Upper lobe of left lung (tissue), 6 donors: Measurements from ENCODE around the gene FHIT. TPM values are rescaled to one million over a fixed set of nuclear protein-coding genes. Genes with fewer than 3 reads are reported as not detected.

ENCODE experiments used
- ATAC-seq, 2 donors: fragments of 200-7000 bp; cut with Tn5 transposase; one replicate each; pipeline ENCODE4 v1.9.1; 2022; ENCODE audit warnings: mild to moderate bottlenecking in 2 of 2, moderate library complexity in 2 of 2; ENCODE audit not compliant: low FRiP score in 2 of 2
- DNase-seq, 2 donors: peaks; one replicate each; pipeline ENCODE4 v3.0.0-alpha.2; 2019 to 2020
- H3K27ac ChIP-seq, 4 donors: fragments of 200-600 bp; sonication (generic); one replicate each; pipeline ENCODE4 v1.5.1; 2016 to 2019
- H3K27me3 ChIP-seq, 4 donors: fragments of 200-600 bp; sonication (generic); one replicate each; pipeline ENCODE4 v1.5.1; 2017 to 2019
- H3K36me3 ChIP-seq, 4 donors: fragments of 200-600 bp; sonication (generic); one replicate each; pipeline ENCODE4 v1.5.1; 2016 to 2019
- H3K4me1 ChIP-seq, 4 donors: fragments of 200-600 bp; sonication (generic); one replicate each; pipeline ENCODE4 v1.5.1; 2018 to 2019
- H3K4me3 ChIP-seq, 4 donors: fragments of 200-600 bp; sonication (generic); one replicate each; pipeline ENCODE4 v1.5.1; 2017 to 2019; ENCODE audit warnings: mild to moderate bottlenecking in 2 of 4, moderate library complexity in 1 of 4
- H3K9me3 ChIP-seq, 4 donors: fragments of 200-600 bp; sonication (generic); one replicate each; pipeline ENCODE4 v1.5.1; 2018 to 2019
- CTCF ChIP-seq, 6 experiments: fragments of 450-650 bp in 4 of 6; fragments of 200-600 bp in 2 of 6; sonication (generic) in 2 of 6; IDR thresholded peaks; one replicate each; pipeline ENCODE4 v1.5.1; 2016 to 2019; ENCODE audit warnings: antibody characterized with exemption in 6 of 6
- EP300 ChIP-seq, 4 donors: sonication (generic); formaldehyde crosslinking; IDR thresholded peaks; one replicate each; pipeline ENCODE4 v1.5.1; 2017; ENCODE audit warnings: antibody characterized with exemption in 4 of 4, control low read depth in 2 of 4
- POLR2A ChIP-seq, 4 donors: fragments of 450-650 bp; IDR thresholded peaks; one replicate each; pipeline ENCODE4 v1.5.1; 2016 to 2017; ENCODE audit warnings: antibody characterized with exemption in 4 of 4, mild to moderate bottlenecking in 2 of 4
- POLR2AphosphoS5 ChIP-seq, 2 donors: sonication (generic); formaldehyde crosslinking; IDR thresholded peaks; one replicate each; pipeline ENCODE4 v1.5.1; 2017; ENCODE audit warnings: antibody characterized with exemption in 2 of 2
- WGBS, 2 donors: methylation state at CpG; one replicate each; pipeline ENCODE4 v1.1.5; 2017 to 2018; 5-methylcytosine and 5-hydroxymethylcytosine counted together
- total RNA-seq, 6 donors: library from RNA; depleted of rRNA in 4 of 6; stranded (reverse); fragments of >200 nt in 4 of 6; gene quantifications; one replicate each; pipeline versions ENCODE4 v1.1.0 to v1.2.1, GENCODE V29; 2016 to 2021
- donor health status: DM: no; HTN: no; CAD: no; lungs with moderate emphysema.
- donor health status: DM: no; HTN: yes; CAD: no; lungs with severe emphysema.

Gene FHIT
- total RNA-seq, 6 donors from 2014 or later, result 6.8 to 56.6 (median 11.1) TPM

DNA sequence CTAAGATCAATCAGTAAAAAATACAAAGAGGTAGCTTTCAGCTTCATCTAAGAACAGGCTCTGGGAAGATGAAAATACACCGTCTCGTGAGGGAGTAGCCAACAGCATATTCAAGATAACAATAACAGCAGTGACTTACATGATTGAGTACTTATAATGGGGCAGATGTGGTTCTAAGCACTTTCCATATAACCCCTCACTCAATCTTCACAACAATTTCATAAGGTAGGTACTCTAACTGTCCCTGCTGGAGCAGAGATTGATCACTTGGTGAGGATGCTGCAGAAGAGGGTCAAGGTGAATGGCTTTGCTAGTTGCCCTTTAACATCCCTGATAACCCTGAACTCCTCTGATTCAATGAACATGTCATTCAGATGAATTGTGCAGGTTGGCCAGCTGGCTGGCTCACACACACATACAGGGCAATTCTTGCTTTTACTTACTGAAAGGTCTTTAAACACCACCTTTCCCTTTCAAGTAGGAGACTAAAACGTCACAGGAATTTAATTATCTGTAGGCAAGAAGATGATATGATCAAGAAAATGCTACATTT, 1217.3 kb downstream of the FHIT start:
- 59 to 75% methylated on average over 3 of the region's 3 CpGs for WGBS, 2 donors

DNA sequence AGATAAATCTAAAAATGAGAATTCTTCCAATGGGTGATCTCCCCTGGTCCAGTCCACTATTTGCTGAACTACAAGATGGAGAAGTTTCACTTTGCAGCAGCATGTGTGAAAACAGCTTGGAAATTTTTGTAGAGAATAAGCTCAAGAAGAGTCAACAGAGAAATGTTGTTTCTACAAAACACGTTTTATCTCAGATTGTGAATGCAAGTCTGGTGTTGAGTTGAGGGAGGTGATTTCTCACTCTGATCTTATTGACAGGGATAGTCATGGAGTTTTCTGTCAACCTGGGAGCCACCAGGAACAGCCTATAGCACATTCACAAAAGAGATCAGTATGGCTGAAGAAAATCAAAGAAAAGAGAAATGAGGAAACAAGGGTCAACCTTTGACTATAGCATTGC, 1220.3 kb downstream of the FHIT start:
- H3K27ac ChIP-seq, result no peak overlapping the region
- no peak for DNase-seq
- TF ChIP-seq POLR2AphosphoS5 (IDR thresholded peaks at IDR 0.05) (no peak), CTCF (IDR thresholded peaks at IDR 0.05) (no peak), EP300 (IDR thresholded peaks at IDR 0.05) (no peak), POLR2A (IDR thresholded peaks at IDR 0.05) (no peak)
- no peaks in the 10 kb centered on the region for H3K9me3 ChIP-seq
- no peaks in the 10 kb centered on the region for H3K4me1 ChIP-seq
- H3K27me3 ChIP-seq, result no peaks in the 10 kb centered on the region
- ATAC-seq, result no peak
- WGBS, 2 donors, result 77 to 89% methylated on average over 1 of the region's 1 CpG
- H3K36me3 ChIP-seq, result no peaks in the 10 kb centered on the region
- no peak overlapping the region for H3K4me3 ChIP-seq

More for the DNA sequence above, 1217.3 kb downstream of the FHIT start:
- ATAC-seq, result no peak
- no peaks in the 10 kb centered on the region for H3K27me3 ChIP-seq
- no peak overlapping the region for H3K4me3 ChIP-seq
- no peaks in the 10 kb centered on the region for H3K4me1 ChIP-seq
- H3K36me3 ChIP-seq, result no peaks in the 10 kb centered on the region
- H3K9me3 ChIP-seq, result no peaks in the 10 kb centered on the region
- DNase-seq, result no peak
- no peak for TF ChIP-seq POLR2A (IDR thresholded peaks at IDR 0.05)
- TF ChIP-seq POLR2AphosphoS5 (IDR thresholded peaks at IDR 0.05), result no peak
- TF ChIP-seq CTCF (IDR thresholded peaks at IDR 0.05), result no peak
- no peak for TF ChIP-seq EP300 (IDR thresholded peaks at IDR 0.05)
- H3K27ac ChIP-seq, result no peak overlapping the region

GRCh38 chr3:60028233-60028632, 1223.0 kb downstream of the FHIT start:
- no peaks in the 10 kb centered on the region for H3K9me3 ChIP-seq
- H3K27ac ChIP-seq, result no peak overlapping the region
- DNase-seq (no peak), ATAC-seq (no peak)
- H3K36me3 ChIP-seq, result no peaks in the 10 kb centered on the region
- 67 to 69% methylated on average over 2 of the region's 2 CpGs for WGBS, 2 donors
- H3K4me1 ChIP-seq, result no peaks in the 10 kb centered on the region
- H3K4me3 ChIP-seq, result no peak overlapping the region
- TF ChIP-seq EP300 (IDR thresholded peaks at IDR 0.05) (no peak), CTCF (IDR thresholded peaks at IDR 0.05) (no peak), POLR2AphosphoS5 (IDR thresholded peaks at IDR 0.05) (no peak), POLR2A (IDR thresholded peaks at IDR 0.05) (no peak)
- H3K27me3 ChIP-seq, result no peaks in the 10 kb centered on the region

DNA sequence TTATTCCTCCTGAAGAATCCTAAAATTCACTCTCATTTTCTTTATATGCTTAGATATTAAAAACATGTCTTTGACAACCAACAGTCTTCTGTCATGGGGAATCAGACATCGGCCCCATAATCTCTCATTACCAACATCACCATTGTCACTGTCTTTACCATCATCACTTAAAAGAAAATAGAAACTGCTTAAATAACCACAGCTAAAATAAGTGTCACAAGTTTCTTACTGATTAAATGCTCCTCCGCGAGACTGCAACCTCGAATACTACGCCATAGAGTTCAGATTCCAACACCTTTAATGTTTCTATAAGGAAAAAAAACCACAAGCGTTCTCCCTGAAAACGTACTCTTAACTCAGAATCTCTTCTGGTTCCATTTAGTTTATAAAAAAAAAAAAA, 1223.9 kb downstream of the FHIT start:
- WGBS, 2 donors, result 88 to 96% methylated on average over 7 of the region's 7 CpGs
- ATAC-seq (no peak), DNase-seq (no peak)
- H3K27ac ChIP-seq, result no peak overlapping the region
- no peaks in the 10 kb centered on the region for H3K4me1 ChIP-seq
- TF ChIP-seq POLR2AphosphoS5 (IDR thresholded peaks at IDR 0.05) (no peak), POLR2A (IDR thresholded peaks at IDR 0.05) (no peak), EP300 (IDR thresholded peaks at IDR 0.05) (no peak), CTCF (IDR thresholded peaks at IDR 0.05) (no peak)
- H3K36me3 ChIP-seq, result no peaks in the 10 kb centered on the region
- H3K27me3 ChIP-seq, result no peaks in the 10 kb centered on the region
- H3K9me3 ChIP-seq, result no peaks in the 10 kb centered on the region
- H3K4me3 ChIP-seq, result no peak overlapping the region
